Measurements from ENCODE around the gene C1orf174. TPM values are rescaled to one million over a fixed set of nuclear protein-coding genes. Genes with fewer than 3 reads are reported as not detected.

The C1orf174 gene
- total RNA-seq (2021): 20.6 and 21.1 TPM in 2 replicates
- long read RNA-seq, transcript C1orf174-201 (4 exons, 1,666 nt): major isoform, 176 of 193 reads
- long read RNA-seq, partial matches to known transcripts: 3 of 193 reads
- long read RNA-seq, other reads (novel, unspliced or antisense): 10 of 193 reads

DNA sequence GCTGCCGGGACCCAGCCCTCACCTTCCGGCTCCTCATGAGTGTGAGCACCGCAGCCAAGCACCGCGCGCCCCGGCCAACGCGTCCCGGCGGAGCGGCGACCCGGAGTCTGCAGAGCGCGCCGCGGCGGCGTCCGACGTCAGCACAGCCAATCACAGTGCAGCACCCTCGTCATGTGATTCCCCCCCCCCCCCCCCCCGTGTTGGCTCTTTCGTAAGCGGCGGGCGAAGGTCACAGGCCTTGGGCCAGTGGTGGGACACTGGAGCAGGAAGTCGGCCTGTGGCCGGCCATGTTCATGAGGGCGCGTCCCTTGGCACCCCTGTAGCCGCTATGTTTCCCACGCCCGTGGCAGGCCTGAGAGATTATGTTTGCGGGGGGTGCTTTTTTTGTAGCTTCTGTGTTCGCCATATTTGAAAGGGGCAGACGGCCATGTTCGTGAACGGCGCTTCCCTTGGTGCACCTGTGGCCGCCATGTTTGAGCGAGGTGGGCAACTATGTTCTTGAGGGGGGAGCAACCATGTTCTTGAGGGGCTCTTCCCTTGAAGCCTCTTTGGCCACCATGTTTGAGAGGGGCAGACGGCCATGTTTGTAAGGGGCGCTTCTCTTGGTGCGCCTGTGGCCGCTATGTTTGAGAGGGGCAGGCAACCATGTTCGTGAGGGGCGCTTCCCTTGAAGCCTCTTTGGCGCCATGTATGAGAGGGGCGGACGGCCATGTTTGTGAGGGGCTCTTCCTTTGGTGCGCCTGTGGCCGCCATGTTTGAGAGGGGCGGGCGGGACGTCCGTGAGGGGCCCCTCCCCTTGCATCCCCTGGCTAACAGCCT, at the start of gene C1orf174:
C1orf174 (minus strand) TSS at position 123 of the 819 bp plus-strand sequence; CDS start at position 37, 86 bp downstream.
- H2BK15ac ChIP-seq (ENCODE audit: low read depth, low read length): no peak within 1 kb of the TSS
- H2BK12ac ChIP-seq (ENCODE audit: insufficient read length, low read depth, low read length): peak within 1 kb of the TSS; percentile 71
- WGBS (ENCODE audit: extremely low coverage, insufficient read length, low lambda C conversion rate): no CpG with 5 or more reads among the region's 58 CpGs
- peak within 1 kb of the TSS; percentile 23 for H4K5ac ChIP-seq (ENCODE audit: insufficient read length, low read depth, low read length)
- DNase-seq: peak; percentile 97
- H2AK5ac ChIP-seq (ENCODE audit: insufficient read length, low read length): no peak within 1 kb of the TSS
- no peak within 1 kb of the TSS; the same call in 1 of the 2 replicates for H3K4ac ChIP-seq (ENCODE audit: low read depth, low read length)
- peak within 1 kb of the TSS; percentile 99 for H3K18ac ChIP-seq (ENCODE audit: insufficient read length, low read depth, low read length)
- peak within 1 kb of the TSS; percentile 99 to 100 (median 99) for H3K27ac Mint-ChIP-seq
- peak within 1 kb of the TSS; percentile 84 for H3K9ac ChIP-seq (ENCODE audit: extremely low read depth, insufficient read length, low read length)
- no peaks in the 10 kb centered on the region for H3K4me1 ChIP-seq (ENCODE audit: insufficient read depth, low read length)
- H3K23ac ChIP-seq (ENCODE audit: insufficient read length, low read depth, low read length): no peak within 1 kb of the TSS
- peak within 1 kb of the TSS; percentile 96 for H2BK120ac ChIP-seq (ENCODE audit: low read depth, low read length, poor library complexity, severe bottlenecking)
- H3K56ac ChIP-seq (ENCODE audit: insufficient read length, low read depth, low read length): no peak within 1 kb of the TSS
- peaks cover 7% of the 10 kb centered on the region for H3K23me2 ChIP-seq (ENCODE audit: insufficient read length, low read depth, low read length, poor library complexity, severe bottlenecking)
- peaks cover 27 to 33% of the 10 kb centered on the region in 2 experiments for H3K4me1 Mint-ChIP-seq
- peaks cover 7 to 23% (median 10%) of the 10 kb centered on the region in 3 experiments for H3K36me3 Mint-ChIP-seq (ENCODE audit: insufficient read depth in 1 of 3, low read depth in 3 of 3)
- H3T11ph ChIP-seq (ENCODE audit: low read length): no peak within 1 kb of the TSS
- H3K4me3 Mint-ChIP-seq: peak within 1 kb of the TSS; percentile 84 to 95
- H4K8ac ChIP-seq (replicated peaks; ENCODE audit: insufficient read length, low read depth, low read length): no peak within 1 kb of the TSS
- peak within 1 kb of the TSS; percentile 44 for H2BK5ac ChIP-seq (ENCODE audit: insufficient read length, low read length)
- TF ChIP-seq CTCF (conservative IDR thresholded peaks at IDR 0.05): no peak
- peak within 1 kb of the TSS; percentile 93 for H3K4me2 ChIP-seq (ENCODE audit: insufficient read depth, insufficient read length, low read length)
- H3K27me3 ChIP-seq (ENCODE audit: insufficient read depth, low read length): no peaks in the 10 kb centered on the region
- H3K79me2 ChIP-seq (ENCODE audit: insufficient read depth, low read length): peaks cover 28% of the 10 kb centered on the region; the same call in 1 of the 2 replicates
- H3K27ac ChIP-seq (ENCODE audit: insufficient read length, low read depth, low read length): peak within 1 kb of the TSS; percentile 86
- peaks cover 13 to 15% of the 10 kb centered on the region in 2 experiments for H3K9me3 Mint-ChIP-seq
- H3K79me1 ChIP-seq (ENCODE audit: insufficient read depth, low read depth, low read length, poor library complexity, severe bottlenecking): peaks cover 11% of the 10 kb centered on the region
- H4K91ac ChIP-seq (ENCODE audit: insufficient read length, low read depth, low read length): no peak within 1 kb of the TSS
- no peak within 1 kb of the TSS for H2AFZ ChIP-seq (ENCODE audit: low read length)
- H4K20me1 ChIP-seq (ENCODE audit: control insufficient read depth, insufficient read depth, insufficient read length): no peaks in the 10 kb centered on the region
- peak within 1 kb of the TSS; percentile 99 for H3K14ac ChIP-seq (ENCODE audit: insufficient read depth, low read length)
- no peaks in the 10 kb centered on the region for H3K9me3 ChIP-seq (ENCODE audit: control insufficient read depth, low read depth, low read length)
- no peak within 1 kb of the TSS for H2BK20ac ChIP-seq (ENCODE audit: low read depth, low read length, poor library complexity, severe bottlenecking)
- H3K27me3 Mint-ChIP-seq (ENCODE audit: low read depth): no peaks in the 10 kb centered on the region
